SK-N-SH treated with all-trans-retinoic acid at 6 μM for 48 hours (cell line): Measurements from ENCODE around the gene BRINP3.

Experiments used
- ATAC-seq: fragments of 200-7000 bp; cut with Tn5 transposase; 3 replicates; pipeline ENCODE4 v1.9.1; 2020; ENCODE audit warnings: mild to moderate bottlenecking, moderate library complexity
- ARNTL ChIP-seq: fragments of 450-650 bp; formaldehyde crosslinking; IDR thresholded peaks from 2 replicates; pipeline ENCODE4 v1.5.0; 2020; ENCODE audit warnings: low read depth, mild to moderate bottlenecking, moderate library complexity, borderline replicate concordance
- BACH2 ChIP-seq: fragments of 250-450 bp; sonication (Bioruptor Pico); IDR thresholded peaks from 2 replicates; pipeline ENCODE4 v1.9.0; 2021; ENCODE audit warnings: mild to moderate bottlenecking, borderline replicate concordance
- CREB5 ChIP-seq: fragments of 250-450 bp; sonication (Bioruptor Pico); IDR thresholded peaks from 2 replicates; pipeline ENCODE4 v1.5.1; 2020; ENCODE audit warnings: low read depth, mild to moderate bottlenecking, moderate library complexity
- CSDC2 ChIP-seq: fragments of 250-450 bp; sonication (Bioruptor Pico); IDR thresholded peaks from 2 replicates; pipeline ENCODE4 v1.5.0; 2020; ENCODE audit warnings: mild to moderate bottlenecking, moderate library complexity
- CSRNP3 ChIP-seq: fragments of 250-450 bp; sonication (Bioruptor Pico); IDR thresholded peaks from 2 replicates; pipeline ENCODE4 v1.5.1; 2021; ENCODE audit warnings: mild to moderate bottlenecking, moderate library complexity
- ESRRG ChIP-seq: fragments of 250-450 bp; sonication (Bioruptor Pico); IDR thresholded peaks from 2 replicates; pipeline ENCODE4 v1.6.1; 2021; ENCODE audit warnings: mild to moderate bottlenecking
- GLIS3 ChIP-seq: fragments of 250-450 bp; sonication (Bioruptor Pico); IDR thresholded peaks from 2 replicates; pipeline ENCODE4 v1.5.0; 2020; ENCODE audit warnings: mild to moderate bottlenecking, moderate library complexity
- ISL1 ChIP-seq: fragments of 250-450 bp; sonication (Bioruptor Pico); IDR thresholded peaks from 2 replicates; pipeline ENCODE4 v2.1.2; 2022; ENCODE audit warnings: mild to moderate bottlenecking, moderate library complexity
- OSR1 ChIP-seq: fragments of 250-450 bp; sonication (Bioruptor Pico); IDR thresholded peaks from 2 replicates; pipeline ENCODE4 v1.8.0; 2022; ENCODE audit warnings: moderate library complexity, mild to moderate bottlenecking, inconsistent platforms
- PATZ1 ChIP-seq: fragments of 250-450 bp; sonication (Bioruptor Pico); IDR thresholded peaks from 2 replicates; pipeline ENCODE4 v1.8.0; 2020; ENCODE audit warnings: mild to moderate bottlenecking, moderate library complexity, borderline replicate concordance
- POU6F1 ChIP-seq: fragments of 250-450 bp; sonication (Bioruptor Pico); IDR thresholded peaks from 2 replicates; pipeline ENCODE4 v1.8.0; 2021; ENCODE audit warnings: low read depth, mild to moderate bottlenecking, moderate library complexity, borderline replicate concordance
- PPARA ChIP-seq: fragments of 250-450 bp; sonication (Bioruptor Pico); IDR thresholded peaks from 2 replicates; pipeline ENCODE4 v1.5.0; 2020; ENCODE audit warnings: mild to moderate bottlenecking, borderline replicate concordance
- RARB ChIP-seq: fragments of 250-450 bp; sonication (Bioruptor Pico); IDR thresholded peaks from 2 replicates; pipeline ENCODE4 v1.8.0; 2021; ENCODE audit warnings: mild to moderate bottlenecking, moderate library complexity
- SNAI2 ChIP-seq: fragments of 250-450 bp; sonication (Bioruptor Pico); IDR thresholded peaks from 2 replicates; pipeline ENCODE4 v1.5.0; 2020; ENCODE audit warnings: mild to moderate bottlenecking, moderate library complexity
- TCF4 ChIP-seq: fragments of 250-450 bp; sonication (Bioruptor Pico); IDR thresholded peaks from 2 replicates; pipeline ENCODE4 v1.8.0; 2021; ENCODE audit warnings: mild to moderate bottlenecking, moderate library complexity, borderline replicate concordance
- TOX ChIP-seq: fragments of 250-450 bp; sonication (Bioruptor Pico); IDR thresholded peaks from 2 replicates; pipeline ENCODE4 v1.8.0; 2021; ENCODE audit warnings: mild to moderate bottlenecking, moderate library complexity, borderline replicate concordance
- ZC3H10 ChIP-seq: fragments of 250-450 bp; sonication (Bioruptor Pico); IDR thresholded peaks from 2 replicates; pipeline ENCODE4 v1.5.1; 2021; ENCODE audit warnings: mild to moderate bottlenecking, moderate library complexity
- ZNF565 ChIP-seq: fragments of 450-650 bp; formaldehyde crosslinking; conservative IDR thresholded peaks from 2 replicates; pipeline ENCODE4 v1.5.0; 2020; ENCODE audit warnings: low read depth, mild to moderate bottlenecking, moderate library complexity
- ZNF70 ChIP-seq: fragments of 450-650 bp; formaldehyde crosslinking; IDR thresholded peaks from 2 replicates; pipeline ENCODE4 v1.5.0; 2020; ENCODE audit warnings: mild to moderate bottlenecking, moderate library complexity
- ZNF8 ChIP-seq: fragments of 450-650 bp; formaldehyde crosslinking; IDR thresholded peaks from 2 replicates; pipeline ENCODE4 v1.5.0; 2020; ENCODE audit warnings: mild to moderate bottlenecking, moderate library complexity

Gene BRINP3

GRCh38 chr1:190289897-190290296, 187.8 kb downstream of the BRINP3 start:
- TF ChIP-seq CSRNP3 (CRISPR knock-in tag) (no peak), TOX (no peak), ARNTL (CRISPR knock-in tag) (no peak), ZNF565 (CRISPR knock-in tag) (no peak), ESRRG (no peak), GLIS3 (CRISPR knock-in tag) (no peak), ZNF8 (no peak), POU6F1 (no peak)
- no peak for ATAC-seq

- no peak for ATAC-seq
- no peak for TF ChIP-seq PATZ1 (CRISPR knock-in tag)
These were observed 191.6 kb downstream of the BRINP3 start for GRCh38 chr1:190286111-190286510.

GRCh38 chr1:190277107-190277506, 200.6 kb downstream of the BRINP3 start:
- no peak for ATAC-seq
- TF ChIP-seq ZC3H10 (CRISPR knock-in tag) (no peak), ISL1 (CRISPR knock-in tag) (no peak), CSDC2 (CRISPR knock-in tag) (no peak), RARB (CRISPR knock-in tag) (no peak), ZNF565 (CRISPR knock-in tag) (no peak), PATZ1 (CRISPR knock-in tag) (no peak), CSRNP3 (CRISPR knock-in tag) (no peak), TCF4 (CRISPR knock-in tag) (no peak), BACH2 (CRISPR knock-in tag) (no peak), GLIS3 (CRISPR knock-in tag) (no peak), ARNTL (CRISPR knock-in tag) (no peak), SNAI2 (CRISPR knock-in tag) (no peak), ZNF8 (no peak), PPARA (CRISPR knock-in tag) (no peak), OSR1 (CRISPR knock-in tag) (no peak), POU6F1 (no peak), ZNF70 (CRISPR knock-in tag) (no peak), TOX (no peak), CREB5 (CRISPR knock-in tag) (no peak)
